Activated T-cell treated with anti-CD3 and anti-CD28 coated beads for 48 hours (primary cell): ENCODE measurements around the gene TIAM2.

Experiments
- DNase-seq: peaks from one replicate; pipeline ENCODE4 v3.0.0-alpha.2; 2020; ENCODE audit warnings: low read depth

TIAM2 gene

GRCh38 chr6:155297669-155298068 is 302.6 kb downstream of the TIAM2 start:
- no peak for DNase-seq

GRCh38 chr6:155301867-155302266 is 306.8 kb downstream of the TIAM2 start:
- DNase-seq = no peak

- no peak for DNase-seq
Observed at GRCh38 chr6:155303361-155303870, 308.3 kb downstream of the TIAM2 start.

- DNase-seq = no peak
Observed at GRCh38 chr6:155306958-155307357, 311.8 kb downstream of the TIAM2 start.
